ENCODE results near the gene DAB1.

DAB1 gene

DNA sequence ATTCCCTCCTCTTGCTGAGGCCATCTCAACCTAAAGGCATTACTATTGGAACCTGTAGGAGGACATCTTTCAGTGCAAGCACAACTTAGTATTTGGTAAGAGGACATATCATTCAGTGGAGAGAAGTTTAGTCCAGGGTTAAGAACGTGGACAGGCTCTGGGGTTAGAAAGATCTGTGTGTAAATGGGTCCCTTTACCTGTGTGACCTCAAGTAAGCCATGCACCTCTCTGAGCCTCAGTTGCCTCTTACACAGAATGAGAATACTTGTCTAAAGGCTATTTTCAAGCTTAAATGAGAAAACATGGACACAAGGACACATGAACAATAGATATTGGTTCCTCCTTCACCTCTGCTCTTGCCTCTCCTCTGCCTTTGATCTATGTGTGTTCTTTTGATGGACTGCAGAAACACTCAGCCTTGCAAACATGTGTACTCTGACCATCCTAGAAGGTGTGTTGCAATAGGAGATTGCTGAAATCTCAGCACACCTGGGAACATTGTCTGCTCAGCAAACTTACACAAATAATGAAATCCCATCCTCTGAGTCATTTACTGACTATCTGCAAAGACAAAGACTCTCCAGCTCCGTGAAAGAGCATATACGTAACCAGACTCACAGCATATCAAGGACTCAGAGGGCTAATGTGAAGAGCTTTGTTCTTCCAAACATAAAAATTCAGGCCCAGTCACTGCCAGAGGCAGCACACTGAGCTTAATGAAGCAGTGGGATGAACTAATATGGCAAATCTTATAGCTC, 143.8 kb downstream of the DAB1 start:
- no peaks in the 10 kb centered on the region for H3K9me3 ChIP-seq (ENCODE audit: control insufficient read depth, insufficient read depth, low read depth, low read length)
- no peaks in the 10 kb centered on the region for H3K4me1 ChIP-seq (ENCODE audit: control insufficient read depth, insufficient read depth, low read length)
- ChIA-PET CTCF (no interaction called here), POLR2A (no interaction called here)
- H3K4me3 ChIP-seq (ENCODE audit: low read depth, low read length): no peak overlapping the region
- H3K27ac ChIP-seq (ENCODE audit: extremely low read depth, low read depth, low read length): no peak overlapping the region
- no peaks in the 10 kb centered on the region for H3K36me3 ChIP-seq (ENCODE audit: control insufficient read depth in 2 of 2, insufficient read depth in 1 of 2, low read length in 2 of 2)
- TF ChIP-seq ZNF174 (tag by site-specific recombination; IDR thresholded peaks at IDR 0.05) (no peak), BCL11A (tag by site-specific recombination; IDR thresholded peaks at IDR 0.05; ENCODE audit: low read depth) (no peak), EGR2 (tag by site-specific recombination; IDR thresholded peaks at IDR 0.05; ENCODE audit: low read depth) (no peak), ZNF266 (tag by site-specific recombination; IDR thresholded peaks at IDR 0.05; ENCODE audit: low read depth) (no peak)

DNA sequence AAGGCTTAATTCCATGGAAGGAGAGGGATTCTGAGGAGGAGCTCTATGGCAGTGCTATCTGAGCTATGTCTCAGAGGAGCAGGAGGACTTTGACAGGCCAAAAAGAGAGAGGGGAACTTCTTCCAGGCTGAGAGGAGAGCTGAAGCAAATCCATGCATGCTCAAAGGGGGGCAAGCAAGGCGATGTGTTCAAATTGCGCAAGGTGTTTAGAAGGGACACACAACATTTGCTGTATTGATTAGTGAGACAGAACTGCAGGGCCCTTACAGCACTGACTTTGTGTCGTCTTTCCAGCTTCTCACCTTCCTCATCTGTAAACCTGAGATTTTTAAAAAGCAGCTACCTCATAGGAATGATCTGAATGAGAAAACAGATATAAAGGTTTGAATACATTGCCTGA, 145.3 kb downstream of the DAB1 start:
- POLR2A ChIA-PET: no interaction called here
- Histone ChIP-seq H3K27ac (ENCODE audit: extremely low read depth, low read depth, low read length) (no peak overlapping the region), H3K36me3 (ENCODE audit: control insufficient read depth in 2 of 2, insufficient read depth in 1 of 2, low read length in 2 of 2) (no peaks in the 10 kb centered on the region), H3K4me1 (ENCODE audit: control insufficient read depth, insufficient read depth, low read length) (no peaks in the 10 kb centered on the region), H3K4me3 (ENCODE audit: low read depth, low read length) (no peak overlapping the region), H3K9me3 (ENCODE audit: control insufficient read depth, insufficient read depth, low read depth, low read length) (no peaks in the 10 kb centered on the region)
- TF ChIP-seq, protein P1, sequence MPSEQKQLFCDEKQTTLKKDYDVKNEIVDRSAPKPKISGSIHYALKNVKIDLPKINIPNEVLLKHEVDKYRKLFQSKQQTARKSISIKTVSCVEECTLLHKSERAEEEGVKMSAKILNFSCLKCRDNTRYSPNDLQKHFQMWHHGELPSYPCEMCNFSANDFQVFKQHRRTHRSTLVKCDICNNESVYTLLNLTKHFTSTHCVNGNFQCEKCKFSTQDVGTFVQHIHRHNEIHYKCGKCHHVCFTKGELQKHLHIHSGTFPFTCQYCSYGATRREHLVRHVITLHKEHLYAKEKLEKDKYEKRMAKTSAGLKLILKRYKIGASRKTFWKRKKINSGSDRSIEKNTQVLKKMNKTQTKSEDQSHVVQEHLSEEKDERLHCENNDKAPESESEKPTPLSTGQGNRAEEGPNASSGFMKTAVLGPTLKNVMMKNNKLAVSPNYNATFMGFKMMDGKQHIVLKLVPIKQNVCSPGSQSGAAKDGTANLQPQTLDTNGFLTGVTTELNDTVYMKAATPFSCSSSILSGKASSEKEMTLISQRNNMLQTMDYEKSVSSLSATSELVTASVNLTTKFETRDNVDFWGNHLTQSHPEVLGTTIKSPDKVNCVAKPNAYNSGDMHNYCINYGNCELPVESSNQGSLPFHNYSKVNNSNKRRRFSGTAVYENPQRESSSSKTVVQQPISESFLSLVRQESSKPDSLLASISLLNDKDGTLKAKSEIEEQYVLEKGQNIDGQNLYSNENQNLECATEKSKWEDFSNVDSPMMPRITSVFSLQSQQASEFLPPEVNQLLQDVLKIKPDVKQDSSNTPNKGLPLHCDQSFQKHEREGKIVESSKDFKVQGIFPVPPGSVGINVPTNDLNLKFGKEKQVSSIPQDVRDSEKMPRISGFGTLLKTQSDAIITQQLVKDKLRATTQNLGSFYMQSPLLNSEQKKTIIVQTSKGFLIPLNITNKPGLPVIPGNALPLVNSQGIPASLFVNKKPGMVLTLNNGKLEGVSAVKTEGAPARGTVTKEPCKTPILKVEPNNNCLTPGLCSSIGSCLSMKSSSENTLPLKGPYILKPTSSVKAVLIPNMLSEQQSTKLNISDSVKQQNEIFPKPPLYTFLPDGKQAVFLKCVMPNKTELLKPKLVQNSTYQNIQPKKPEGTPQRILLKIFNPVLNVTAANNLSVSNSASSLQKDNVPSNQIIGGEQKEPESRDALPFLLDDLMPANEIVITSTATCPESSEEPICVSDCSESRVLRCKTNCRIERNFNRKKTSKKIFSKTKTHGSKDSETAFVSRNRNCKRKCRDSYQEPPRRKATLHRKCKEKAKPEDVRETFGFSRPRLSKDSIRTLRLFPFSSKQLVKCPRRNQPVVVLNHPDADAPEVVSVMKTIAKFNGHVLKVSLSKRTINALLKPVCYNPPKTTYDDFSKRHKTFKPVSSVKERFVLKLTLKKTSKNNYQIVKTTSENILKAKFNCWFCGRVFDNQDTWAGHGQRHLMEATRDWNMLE (tag by site-specific recombination; conservative IDR thresholded peaks at IDR 0.05; ENCODE audit: low read depth): no peak
- TF ChIP-seq ZNF404 (tag by site-specific recombination; IDR thresholded peaks at IDR 0.05) (no peak), ZNF658 (tag by site-specific recombination; IDR thresholded peaks at IDR 0.05) (no peak), ZNF629 (tag by site-specific recombination; IDR thresholded peaks at IDR 0.05) (no peak), ZNF785 (tag by site-specific recombination; IDR thresholded peaks at IDR 0.05) (no peak), ZNF610 (tag by site-specific recombination; IDR thresholded peaks at IDR 0.05; ENCODE audit: borderline replicate concordance) (no peak), ZNF747 (tag by site-specific recombination; IDR thresholded peaks at IDR 0.05) (no peak), ZNF132 (tag by site-specific recombination; IDR thresholded peaks at IDR 0.05; ENCODE audit: borderline replicate concordance) (no peak), ZNF621 (tag by site-specific recombination; IDR thresholded peaks at IDR 0.05) (no peak), KLF9 (tag by site-specific recombination; IDR thresholded peaks at IDR 0.05; ENCODE audit: low read depth) (no peak)
- TF ChIP-seq, protein P2, sequence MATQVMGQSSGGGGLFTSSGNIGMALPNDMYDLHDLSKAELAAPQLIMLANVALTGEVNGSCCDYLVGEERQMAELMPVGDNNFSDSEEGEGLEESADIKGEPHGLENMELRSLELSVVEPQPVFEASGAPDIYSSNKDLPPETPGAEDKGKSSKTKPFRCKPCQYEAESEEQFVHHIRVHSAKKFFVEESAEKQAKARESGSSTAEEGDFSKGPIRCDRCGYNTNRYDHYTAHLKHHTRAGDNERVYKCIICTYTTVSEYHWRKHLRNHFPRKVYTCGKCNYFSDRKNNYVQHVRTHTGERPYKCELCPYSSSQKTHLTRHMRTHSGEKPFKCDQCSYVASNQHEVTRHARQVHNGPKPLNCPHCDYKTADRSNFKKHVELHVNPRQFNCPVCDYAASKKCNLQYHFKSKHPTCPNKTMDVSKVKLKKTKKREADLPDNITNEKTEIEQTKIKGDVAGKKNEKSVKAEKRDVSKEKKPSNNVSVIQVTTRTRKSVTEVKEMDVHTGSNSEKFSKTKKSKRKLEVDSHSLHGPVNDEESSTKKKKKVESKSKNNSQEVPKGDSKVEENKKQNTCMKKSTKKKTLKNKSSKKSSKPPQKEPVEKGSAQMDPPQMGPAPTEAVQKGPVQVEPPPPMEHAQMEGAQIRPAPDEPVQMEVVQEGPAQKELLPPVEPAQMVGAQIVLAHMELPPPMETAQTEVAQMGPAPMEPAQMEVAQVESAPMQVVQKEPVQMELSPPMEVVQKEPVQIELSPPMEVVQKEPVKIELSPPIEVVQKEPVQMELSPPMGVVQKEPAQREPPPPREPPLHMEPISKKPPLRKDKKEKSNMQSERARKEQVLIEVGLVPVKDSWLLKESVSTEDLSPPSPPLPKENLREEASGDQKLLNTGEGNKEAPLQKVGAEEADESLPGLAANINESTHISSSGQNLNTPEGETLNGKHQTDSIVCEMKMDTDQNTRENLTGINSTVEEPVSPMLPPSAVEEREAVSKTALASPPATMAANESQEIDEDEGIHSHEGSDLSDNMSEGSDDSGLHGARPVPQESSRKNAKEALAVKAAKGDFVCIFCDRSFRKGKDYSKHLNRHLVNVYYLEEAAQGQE (tag by site-specific recombination; IDR thresholded peaks at IDR 0.05): no peak
- TF ChIP-seq, protein P3, sequence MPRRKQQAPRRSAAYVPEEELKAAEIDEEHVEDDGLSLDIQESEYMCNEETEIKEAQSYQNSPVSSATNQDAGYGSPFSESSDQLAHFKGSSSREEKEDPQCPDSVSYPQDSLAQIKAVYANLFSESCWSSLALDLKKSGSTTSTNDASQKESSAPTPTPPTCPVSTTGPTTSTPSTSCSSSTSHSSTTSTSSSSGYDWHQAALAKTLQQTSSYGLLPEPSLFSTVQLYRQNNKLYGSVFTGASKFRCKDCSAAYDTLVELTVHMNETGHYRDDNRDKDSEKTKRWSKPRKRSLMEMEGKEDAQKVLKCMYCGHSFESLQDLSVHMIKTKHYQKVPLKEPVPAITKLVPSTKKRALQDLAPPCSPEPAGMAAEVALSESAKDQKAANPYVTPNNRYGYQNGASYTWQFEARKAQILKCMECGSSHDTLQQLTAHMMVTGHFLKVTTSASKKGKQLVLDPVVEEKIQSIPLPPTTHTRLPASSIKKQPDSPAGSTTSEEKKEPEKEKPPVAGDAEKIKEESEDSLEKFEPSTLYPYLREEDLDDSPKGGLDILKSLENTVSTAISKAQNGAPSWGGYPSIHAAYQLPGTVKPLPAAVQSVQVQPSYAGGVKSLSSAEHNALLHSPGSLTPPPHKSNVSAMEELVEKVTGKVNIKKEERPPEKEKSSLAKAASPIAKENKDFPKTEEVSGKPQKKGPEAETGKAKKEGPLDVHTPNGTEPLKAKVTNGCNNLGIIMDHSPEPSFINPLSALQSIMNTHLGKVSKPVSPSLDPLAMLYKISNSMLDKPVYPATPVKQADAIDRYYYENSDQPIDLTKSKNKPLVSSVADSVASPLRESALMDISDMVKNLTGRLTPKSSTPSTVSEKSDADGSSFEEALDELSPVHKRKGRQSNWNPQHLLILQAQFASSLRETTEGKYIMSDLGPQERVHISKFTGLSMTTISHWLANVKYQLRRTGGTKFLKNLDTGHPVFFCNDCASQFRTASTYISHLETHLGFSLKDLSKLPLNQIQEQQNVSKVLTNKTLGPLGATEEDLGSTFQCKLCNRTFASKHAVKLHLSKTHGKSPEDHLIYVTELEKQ (tag by site-specific recombination; IDR thresholded peaks at IDR 0.05; ENCODE audit: borderline replicate concordance): no peak
- TF ChIP-seq, protein P4, sequence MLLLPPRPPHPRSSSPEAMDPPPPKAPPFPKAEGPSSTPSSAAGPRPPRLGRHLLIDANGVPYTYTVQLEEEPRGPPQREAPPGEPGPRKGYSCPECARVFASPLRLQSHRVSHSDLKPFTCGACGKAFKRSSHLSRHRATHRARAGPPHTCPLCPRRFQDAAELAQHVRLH (tag by site-specific recombination; IDR thresholded peaks at IDR 0.05): no peak
- TF ChIP-seq, protein P5, sequence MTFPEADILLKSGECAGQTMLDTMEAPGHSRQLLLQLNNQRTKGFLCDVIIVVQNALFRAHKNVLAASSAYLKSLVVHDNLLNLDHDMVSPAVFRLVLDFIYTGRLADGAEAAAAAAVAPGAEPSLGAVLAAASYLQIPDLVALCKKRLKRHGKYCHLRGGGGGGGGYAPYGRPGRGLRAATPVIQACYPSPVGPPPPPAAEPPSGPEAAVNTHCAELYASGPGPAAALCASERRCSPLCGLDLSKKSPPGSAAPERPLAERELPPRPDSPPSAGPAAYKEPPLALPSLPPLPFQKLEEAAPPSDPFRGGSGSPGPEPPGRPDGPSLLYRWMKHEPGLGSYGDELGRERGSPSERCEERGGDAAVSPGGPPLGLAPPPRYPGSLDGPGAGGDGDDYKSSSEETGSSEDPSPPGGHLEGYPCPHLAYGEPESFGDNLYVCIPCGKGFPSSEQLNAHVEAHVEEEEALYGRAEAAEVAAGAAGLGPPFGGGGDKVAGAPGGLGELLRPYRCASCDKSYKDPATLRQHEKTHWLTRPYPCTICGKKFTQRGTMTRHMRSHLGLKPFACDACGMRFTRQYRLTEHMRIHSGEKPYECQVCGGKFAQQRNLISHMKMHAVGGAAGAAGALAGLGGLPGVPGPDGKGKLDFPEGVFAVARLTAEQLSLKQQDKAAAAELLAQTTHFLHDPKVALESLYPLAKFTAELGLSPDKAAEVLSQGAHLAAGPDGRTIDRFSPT (tag by site-specific recombination; IDR thresholded peaks at IDR 0.05): no peak
- CTCF ChIA-PET: interaction anchor here (0.7 kb wide), 1 partner anchor 12 kb away, joined by 4 read pairs; no protein-coding TSS in a partner anchor
